Superior temporal gyrus (tissue), 1 donor: ENCODE measurements around the gene HECTD4.
A peak's percentile ranks its signal among the peaks of the same experiment; 100 is the strongest.
"Not testable (repeated sequence)": the region's sequence is repeated elsewhere in the genome, so short reads cannot be mapped to it uniquely, and the experiment has no call there.

Experiments
- DNase-seq: peaks from one replicate; pipeline ENCODE4 v3.0.0-alpha.2; 2016; ENCODE audit errors: extremely low spot score

Gene HECTD4

GRCh38 chr12:112406519-112407488, 24.6 kb upstream of the HECTD4 start:
- DNase-seq = no peak

- no peak for DNase-seq
Measured at GRCh38 chr12:112401903-112402498, 19.8 kb upstream of the HECTD4 start.

- no peak for DNase-seq
Measured at GRCh38 chr12:112401054-112401453, 18.8 kb upstream of the HECTD4 start.

- no peak for DNase-seq
Measured at GRCh38 chr12:112393328-112393727, 11.1 kb upstream of the HECTD4 start.

GRCh38 chr12:112389922-112390654, 7.9 kb upstream of the HECTD4 start:
- not testable (repeated sequence) for DNase-seq

- no peak for DNase-seq
Measured at GRCh38 chr12:112389228-112389627, 7.0 kb upstream of the HECTD4 start.

GRCh38 chr12:112386726-112387125, 4.5 kb upstream of the HECTD4 start:
- no peak for DNase-seq

GRCh38 chr12:112382866-112383265, 635 bp upstream of the HECTD4 start:
- no peak for DNase-seq

GRCh38 chr12:112381406-112381882, 787 bp downstream of the HECTD4 start:
- DNase-seq = no peak

- DNase-seq = peak; percentile 54
Measured at GRCh38 chr12:112380663-112381405, 1.4 kb downstream of the HECTD4 start.

- DNase-seq = no peak
Measured at GRCh38 chr12:112375105-112375504, 7.1 kb downstream of the HECTD4 start.

GRCh38 chr12:112374166-112374740, 8.0 kb downstream of the HECTD4 start:
- no peak for DNase-seq

GRCh38 chr12:112370868-112371510, 11.2 kb downstream of the HECTD4 start:
- no peak for DNase-seq

- DNase-seq = no peak
Measured at GRCh38 chr12:112370199-112370598, 12.0 kb downstream of the HECTD4 start.

- no peak for DNase-seq
Measured at GRCh38 chr12:112368856-112369255, 13.4 kb downstream of the HECTD4 start.

- no peak for DNase-seq
Measured at GRCh38 chr12:112367965-112368364, 14.3 kb downstream of the HECTD4 start.

GRCh38 chr12:112362310-112362709, 19.9 kb downstream of the HECTD4 start:
- no peak for DNase-seq

- no peak for DNase-seq
Measured at GRCh38 chr12:112361271-112361670, 21.0 kb downstream of the HECTD4 start.

GRCh38 chr12:112359290-112359689, 22.9 kb downstream of the HECTD4 start:
- no peak for DNase-seq

- no peak for DNase-seq
Measured at GRCh38 chr12:112357214-112357613, 25.0 kb downstream of the HECTD4 start.

GRCh38 chr12:112354399-112354798, 27.8 kb downstream of the HECTD4 start:
- no peak for DNase-seq
